Panc1 (cell line): ENCODE measurements around the gene PRR35. TPM values are rescaled to one million over a fixed set of nuclear protein-coding genes. Genes with fewer than 3 reads are reported as not detected.
"Not testable (repeated sequence)": the region's sequence is repeated elsewhere in the genome, so short reads cannot be mapped to it uniquely, and the experiment has no call there.

Experiments
- ATAC-seq: fragments of 200-7000 bp; cut with Tn5 transposase; 2 replicates; pipeline ENCODE4 v1.9.1; 2020; ENCODE audit warnings: mild to moderate bottlenecking, moderate library complexity
- BruUV-seq: library from RNA; stranded (reverse); fragments of 400-500 nt; replicated peaks from 2 replicates; lab custom pipeline; 2021; lab: Mats Ljungman, UMichigan
- CTCF ChIA-PET: fragments of 300-600 bp; sonication (Branson Sonifier 250); formaldehyde crosslinking; loops from one replicate; lab custom pipeline; 2022; ENCODE audit warnings: antibody characterized with exemption; lab: Charles Lee
- POLR2A ChIA-PET: fragments of 300-600 bp; sonication (Branson Sonifier 250); formaldehyde crosslinking; loops from one replicate; lab custom pipeline; 2022; ENCODE audit warnings: antibody characterized with exemption; lab: Charles Lee
- DNase-seq: peaks from one replicate; pipeline ENCODE4 v3.0.0-alpha.2; 2010; ENCODE audit warnings: low read depth, low spot score
- H3K27ac ChIP-seq: 2 replicates; pipeline ENCODE4 v1.5.1; 2011; ENCODE audit warnings: mild to moderate bottlenecking, low read length, inconsistent platforms
- H3K27me3 ChIP-seq: fragments of 200-500 bp; sonication (Bioruptor generic); 2 replicates; pipeline ENCODE4 v1.6.0; 2014; ENCODE audit warnings: low read length, inconsistent platforms; ENCODE audit not compliant: control insufficient read depth, insufficient read depth
- H3K36me3 ChIP-seq: fragments of 200-500 bp; sonication (Bioruptor generic); 2 replicates; pipeline ENCODE4 v1.5.1; 2014; ENCODE audit warnings: inconsistent platforms, mild to moderate bottlenecking, low read length, moderate library complexity; ENCODE audit not compliant: control insufficient read depth, insufficient read depth
- H3K4me1 ChIP-seq: 2 replicates; pipeline ENCODE4 v1.5.1; 2011; ENCODE audit warnings: inconsistent platforms, mild to moderate bottlenecking, low read length, moderate library complexity; ENCODE audit not compliant: control insufficient read depth, insufficient read depth
- H3K4me3 ChIP-seq, 2 experiments: 2 replicates each; pipeline ENCODE4 v1.5.1; 2011 to 2012; ENCODE audit warnings: low read depth in 2 of 2, low read length in 2 of 2, mild to moderate bottlenecking in 2 of 2, inconsistent platforms in 1 of 2, moderate library complexity in 1 of 2
- H3K9me3 ChIP-seq: fragments of 200-500 bp; sonication (Bioruptor generic); 2 replicates; pipeline ENCODE4 v1.5.1; 2014; ENCODE audit warnings: low read depth, mild to moderate bottlenecking, inconsistent platforms, low read length, moderate library complexity; ENCODE audit not compliant: control insufficient read depth, insufficient read depth
- POLR2AphosphoS5 ChIP-seq: IDR thresholded peaks from 2 replicates; pipeline ENCODE4 v1.6.1; 2012; ENCODE audit warnings: mild to moderate bottlenecking, low read depth, low read length, moderate library complexity
- SIN3A ChIP-seq: IDR thresholded peaks from 2 replicates; pipeline ENCODE4 v1.6.1; 2012; ENCODE audit warnings: low read depth, mild to moderate bottlenecking, low read length, moderate library complexity, borderline replicate concordance; ENCODE audit not compliant: insufficient read depth
- TCF7L2 ChIP-seq: IDR thresholded peaks from 2 replicates; pipeline ENCODE4 v1.6.1; 2011; ENCODE audit warnings: mild to moderate bottlenecking, low read depth, low read length, inconsistent platforms
- in situ Hi-C: cut with HindIII; loops from 2 replicates; pipeline ENCODE4 v1.10.0; 2016; ENCODE audit warnings: low sequenced_read_pairs, low pct_unique_long_range_greater_than_20kb
- intact Hi-C: fragments of 100-400 bp; cut with micrococcal nuclease; formaldehyde crosslinking; loops from one replicate; pipeline ENCODE4 v1.10.0; 2022; ENCODE audit not compliant: unreplicated experiment
- total RNA-seq: library from RNA; stranded (reverse); gene quantifications from one replicate; pipeline ENCODE4 v1.2.1, GENCODE V29; 2021; ENCODE audit not compliant: unreplicated experiment
- TF ChIP-seq, protein P1 (sequence below): fragments of 450-650 bp; IDR thresholded peaks from 2 replicates; pipeline ENCODE4 v1.5.1; 2017; ENCODE audit warnings: mild to moderate bottlenecking
- TF ChIP-seq, protein P2 (sequence below), 2 experiments: IDR thresholded peaks; 2 replicates each; pipeline ENCODE4 v1.6.1; 2011 to 2012; ENCODE audit warnings: low read depth in 2 of 2, control low read depth in 1 of 2, low read length in 1 of 2, mild to moderate bottlenecking in 1 of 2, moderate library complexity in 1 of 2; ENCODE audit not compliant: insufficient read depth in 1 of 2

The PRR35 gene
- total RNA-seq, 1 experiment from 2014 or later, result 2.2 TPM

DNA sequence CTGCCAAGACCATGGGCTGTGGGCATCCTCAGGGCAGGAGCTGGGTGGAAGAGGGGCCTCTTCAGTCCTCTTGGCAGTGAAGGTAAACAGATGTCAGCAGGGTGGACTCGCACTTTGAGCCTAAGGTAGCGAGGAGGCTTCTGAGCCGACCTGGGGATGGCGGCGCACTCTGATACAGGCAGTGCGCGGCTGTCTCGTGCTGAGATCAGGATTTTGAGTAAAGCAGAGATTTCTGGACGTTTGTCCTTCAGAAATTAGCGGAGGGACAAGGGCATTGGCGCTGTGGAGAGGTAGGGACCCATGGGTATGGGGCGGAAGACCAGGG is 36.5 kb downstream of the PRR35 start:
- in situ Hi-C loops, result no loop called here
- Histone ChIP-seq H3K27me3 (no peaks in the 10 kb centered on the region), H3K4me3 (no peak overlapping the region), H3K4me1 (peaks cover 26% of the 10 kb centered on the region), H3K27ac (no peak overlapping the region), H3K9me3 (no peaks in the 10 kb centered on the region), H3K36me3 (no peaks in the 10 kb centered on the region)
- no peak for TF ChIP-seq POLR2AphosphoS5
- TF ChIP-seq, protein P1, sequence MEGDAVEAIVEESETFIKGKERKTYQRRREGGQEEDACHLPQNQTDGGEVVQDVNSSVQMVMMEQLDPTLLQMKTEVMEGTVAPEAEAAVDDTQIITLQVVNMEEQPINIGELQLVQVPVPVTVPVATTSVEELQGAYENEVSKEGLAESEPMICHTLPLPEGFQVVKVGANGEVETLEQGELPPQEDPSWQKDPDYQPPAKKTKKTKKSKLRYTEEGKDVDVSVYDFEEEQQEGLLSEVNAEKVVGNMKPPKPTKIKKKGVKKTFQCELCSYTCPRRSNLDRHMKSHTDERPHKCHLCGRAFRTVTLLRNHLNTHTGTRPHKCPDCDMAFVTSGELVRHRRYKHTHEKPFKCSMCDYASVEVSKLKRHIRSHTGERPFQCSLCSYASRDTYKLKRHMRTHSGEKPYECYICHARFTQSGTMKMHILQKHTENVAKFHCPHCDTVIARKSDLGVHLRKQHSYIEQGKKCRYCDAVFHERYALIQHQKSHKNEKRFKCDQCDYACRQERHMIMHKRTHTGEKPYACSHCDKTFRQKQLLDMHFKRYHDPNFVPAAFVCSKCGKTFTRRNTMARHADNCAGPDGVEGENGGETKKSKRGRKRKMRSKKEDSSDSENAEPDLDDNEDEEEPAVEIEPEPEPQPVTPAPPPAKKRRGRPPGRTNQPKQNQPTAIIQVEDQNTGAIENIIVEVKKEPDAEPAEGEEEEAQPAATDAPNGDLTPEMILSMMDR, result no peak
- TF ChIP-seq, protein P2, sequence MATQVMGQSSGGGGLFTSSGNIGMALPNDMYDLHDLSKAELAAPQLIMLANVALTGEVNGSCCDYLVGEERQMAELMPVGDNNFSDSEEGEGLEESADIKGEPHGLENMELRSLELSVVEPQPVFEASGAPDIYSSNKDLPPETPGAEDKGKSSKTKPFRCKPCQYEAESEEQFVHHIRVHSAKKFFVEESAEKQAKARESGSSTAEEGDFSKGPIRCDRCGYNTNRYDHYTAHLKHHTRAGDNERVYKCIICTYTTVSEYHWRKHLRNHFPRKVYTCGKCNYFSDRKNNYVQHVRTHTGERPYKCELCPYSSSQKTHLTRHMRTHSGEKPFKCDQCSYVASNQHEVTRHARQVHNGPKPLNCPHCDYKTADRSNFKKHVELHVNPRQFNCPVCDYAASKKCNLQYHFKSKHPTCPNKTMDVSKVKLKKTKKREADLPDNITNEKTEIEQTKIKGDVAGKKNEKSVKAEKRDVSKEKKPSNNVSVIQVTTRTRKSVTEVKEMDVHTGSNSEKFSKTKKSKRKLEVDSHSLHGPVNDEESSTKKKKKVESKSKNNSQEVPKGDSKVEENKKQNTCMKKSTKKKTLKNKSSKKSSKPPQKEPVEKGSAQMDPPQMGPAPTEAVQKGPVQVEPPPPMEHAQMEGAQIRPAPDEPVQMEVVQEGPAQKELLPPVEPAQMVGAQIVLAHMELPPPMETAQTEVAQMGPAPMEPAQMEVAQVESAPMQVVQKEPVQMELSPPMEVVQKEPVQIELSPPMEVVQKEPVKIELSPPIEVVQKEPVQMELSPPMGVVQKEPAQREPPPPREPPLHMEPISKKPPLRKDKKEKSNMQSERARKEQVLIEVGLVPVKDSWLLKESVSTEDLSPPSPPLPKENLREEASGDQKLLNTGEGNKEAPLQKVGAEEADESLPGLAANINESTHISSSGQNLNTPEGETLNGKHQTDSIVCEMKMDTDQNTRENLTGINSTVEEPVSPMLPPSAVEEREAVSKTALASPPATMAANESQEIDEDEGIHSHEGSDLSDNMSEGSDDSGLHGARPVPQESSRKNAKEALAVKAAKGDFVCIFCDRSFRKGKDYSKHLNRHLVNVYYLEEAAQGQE (IDR thresholded peaks at IDR 0.05; ENCODE audit: insufficient read depth in 1 of 2, low read depth in 2 of 2, low read length in 1 of 2), result no peak
- no peak for TF ChIP-seq TCF7L2
- no peak for TF ChIP-seq SIN3A
- DNase-seq (no peak), ATAC-seq (no peak)
- intact Hi-C loops, result no loop called here
- ChIA-PET CTCF (interaction anchor here (0.6 kb wide), 1 partner anchor 14 kb away, joined by 5 read pairs; no protein-coding TSS in a partner anchor), POLR2A (no interaction called here)
- no TSS peak for BruUV-seq

DNA sequence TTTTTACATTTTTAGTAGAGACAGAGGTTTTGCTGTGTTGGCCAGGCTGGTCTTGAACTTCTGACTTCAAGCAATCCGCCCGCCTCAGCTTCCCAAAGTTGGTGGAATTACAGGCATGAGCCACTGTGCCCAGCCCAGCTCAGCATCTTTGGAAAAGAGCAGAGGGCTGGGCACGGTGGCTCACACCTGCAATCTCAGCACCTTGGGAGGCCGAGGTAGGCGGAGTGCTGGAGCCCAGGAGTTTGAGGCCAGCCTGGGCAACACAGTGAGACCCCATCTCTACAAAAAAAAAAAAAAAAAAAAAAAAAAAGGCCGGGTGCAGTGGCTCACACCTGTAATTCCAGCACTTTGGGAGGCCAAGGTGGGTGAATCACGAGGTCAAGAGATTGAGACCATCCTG is 37.5 kb downstream of the PRR35 start:
- intact Hi-C loops, H3K9me3 ChIP-seq, H3K4me3 ChIP-seq, in situ Hi-C loops, CTCF ChIA-PET, DNase-seq, ATAC-seq, H3K27ac ChIP-seq, H3K27me3 ChIP-seq, BruUV-seq, H3K36me3 ChIP-seq, POLR2A ChIA-PET: not testable (repeated sequence)
- peaks cover 17% of the 10 kb centered on the region for H3K4me1 ChIP-seq

DNA sequence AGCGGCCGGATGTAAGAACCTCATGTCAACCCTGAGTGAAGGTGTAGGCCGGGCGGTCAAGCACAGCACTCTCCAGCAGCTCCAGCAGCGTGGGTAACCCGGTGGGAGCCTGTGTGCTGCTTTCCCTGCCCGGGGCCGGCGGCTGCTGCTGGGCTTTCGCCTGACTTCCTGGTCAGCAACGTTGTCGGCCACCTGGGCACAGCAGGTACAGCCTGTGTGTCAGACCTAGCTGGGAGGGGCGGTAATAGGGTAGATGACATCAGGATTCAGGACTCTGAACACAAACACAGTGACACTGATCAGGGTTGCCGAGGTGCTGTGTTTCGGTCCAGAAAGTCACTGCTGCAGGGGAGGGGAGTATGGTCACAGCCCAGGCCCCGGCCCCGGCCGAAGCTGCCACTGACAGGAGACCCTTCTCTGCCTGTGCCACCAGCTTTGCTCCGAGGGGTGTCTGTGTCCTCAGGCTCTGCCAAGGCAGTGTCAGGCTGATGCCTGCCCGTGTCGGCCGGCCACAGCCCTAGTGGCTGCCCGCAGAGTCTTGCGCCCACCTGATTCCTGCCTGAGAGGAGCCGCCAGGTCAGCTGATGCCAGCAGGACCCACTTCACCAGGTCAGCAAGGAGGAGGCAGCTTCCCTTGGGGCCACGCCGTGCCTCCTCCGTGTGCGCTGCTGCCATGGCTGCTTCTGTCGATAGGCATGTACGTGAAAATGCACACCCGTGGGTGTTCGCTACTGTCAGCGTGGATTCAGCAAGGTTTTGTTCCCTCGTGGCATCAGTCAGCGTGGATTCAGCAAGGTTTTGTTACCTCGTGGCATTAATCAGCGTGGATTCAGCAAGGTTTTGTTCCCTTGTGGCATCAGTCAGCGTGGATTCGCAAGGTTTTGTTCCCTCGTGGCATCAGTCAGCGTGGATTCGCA is 38.9 kb downstream of the PRR35 start:
- Histone ChIP-seq H3K36me3 (no peaks in the 10 kb centered on the region), H3K4me1 (peaks cover 2% of the 10 kb centered on the region; the same call in 1 of the 2 replicates), H3K27ac (no peak overlapping the region), H3K4me3 (no peak overlapping the region), H3K9me3 (no peaks in the 10 kb centered on the region), H3K27me3 (no peaks in the 10 kb centered on the region)
- ATAC-seq (no peak), DNase-seq (no peak)
- CTCF ChIA-PET, result interaction anchor here (0.7 kb wide), 1 partner anchor 473 kb away, joined by 7 read pairs; no protein-coding TSS in a partner anchor
- no TSS peak for BruUV-seq
- in situ Hi-C loops (no loop called here), intact Hi-C loops (no loop called here)
- POLR2A ChIA-PET, result no interaction called here
- TF ChIP-seq SIN3A, result no peak
- TF ChIP-seq, protein P1, result no peak
- no peak for TF ChIP-seq TCF7L2
- TF ChIP-seq, protein P2 (IDR thresholded peaks at IDR 0.05; ENCODE audit: insufficient read depth in 1 of 2, low read depth in 2 of 2, low read length in 1 of 2), result no peak
- no peak for TF ChIP-seq POLR2AphosphoS5
